GM21723 (cell line): Measurements from ENCODE around the gene TSPAN16.

ENCODE experiments used
- ATAC-seq: cut with Tn5 transposase; IDR thresholded peaks from one replicate; pipeline ENCODE4 v1.9.1; 2021; ENCODE audit warnings: mild to moderate bottlenecking, moderate library complexity; ENCODE audit not compliant: unreplicated experiment

The TSPAN16 gene

DNA sequence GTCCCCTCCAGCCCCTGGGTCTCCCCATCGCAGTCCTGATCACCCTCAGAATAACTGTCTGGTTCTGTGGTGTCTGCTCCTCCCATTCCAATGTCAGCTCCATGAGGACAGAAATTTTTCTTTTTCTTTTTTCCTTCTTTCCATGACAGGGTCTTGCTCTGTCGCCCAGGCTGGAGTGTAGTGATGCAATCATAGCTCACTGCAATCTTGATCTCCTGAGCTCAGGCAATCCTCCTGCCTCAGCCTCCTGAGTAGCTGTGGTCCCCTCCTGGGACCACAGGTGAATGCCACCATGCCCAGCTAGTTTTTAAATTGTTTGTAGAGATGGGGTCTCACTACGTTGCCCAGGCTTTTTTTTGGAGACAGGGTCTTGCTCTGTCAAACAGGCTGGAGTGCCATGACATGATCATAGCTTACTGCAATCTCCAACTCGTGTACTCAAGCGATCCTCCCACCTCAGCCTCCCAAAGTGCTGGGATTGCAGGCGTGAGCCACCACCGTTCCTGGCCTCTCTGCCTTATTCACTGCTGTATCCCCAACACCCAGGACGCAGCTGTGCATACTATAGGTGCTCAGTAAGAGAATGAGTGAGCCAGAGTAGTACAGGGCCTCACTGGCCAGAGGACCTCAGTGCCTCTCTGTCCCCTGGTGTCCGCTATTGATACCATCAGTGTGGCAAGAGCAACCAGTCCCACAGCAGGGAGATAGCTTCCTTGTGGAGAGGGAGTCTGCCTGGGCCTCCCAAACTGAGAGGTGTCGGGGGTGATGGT, 28.5 kb upstream of the TSPAN16 start:
- no peak for ATAC-seq

DNA sequence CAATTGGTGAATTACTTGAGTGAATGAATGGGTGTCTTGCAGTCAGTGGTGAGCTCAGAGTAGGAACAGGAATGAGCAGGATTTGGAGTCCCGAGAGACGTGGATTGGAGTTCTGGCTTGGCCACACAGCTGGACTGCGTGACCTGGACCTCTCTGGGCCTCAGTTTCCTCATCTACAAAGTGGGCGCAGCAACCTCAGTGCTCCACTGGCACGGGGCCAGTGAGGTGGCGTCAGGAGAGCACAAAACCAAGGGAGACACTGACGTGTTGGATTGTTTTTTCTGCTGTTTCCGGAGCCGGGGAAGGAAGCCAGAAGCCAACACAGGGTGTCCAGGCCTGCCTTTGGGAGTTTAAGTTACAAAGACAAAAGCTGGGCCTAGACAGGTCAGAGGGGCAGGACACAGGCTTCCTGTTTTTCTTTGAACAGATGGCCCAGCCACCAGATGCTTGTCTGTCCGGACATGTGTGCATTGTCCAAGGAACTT, 27.1 kb upstream of the TSPAN16 start:
- no peak for ATAC-seq

- no peak for ATAC-seq
Measured at GRCh38 chr19:11269408-11269807, 26.6 kb upstream of the TSPAN16 start.

GRCh38 chr19:11273296-11273695, 22.7 kb upstream of the TSPAN16 start:
- no peak for ATAC-seq

DNA sequence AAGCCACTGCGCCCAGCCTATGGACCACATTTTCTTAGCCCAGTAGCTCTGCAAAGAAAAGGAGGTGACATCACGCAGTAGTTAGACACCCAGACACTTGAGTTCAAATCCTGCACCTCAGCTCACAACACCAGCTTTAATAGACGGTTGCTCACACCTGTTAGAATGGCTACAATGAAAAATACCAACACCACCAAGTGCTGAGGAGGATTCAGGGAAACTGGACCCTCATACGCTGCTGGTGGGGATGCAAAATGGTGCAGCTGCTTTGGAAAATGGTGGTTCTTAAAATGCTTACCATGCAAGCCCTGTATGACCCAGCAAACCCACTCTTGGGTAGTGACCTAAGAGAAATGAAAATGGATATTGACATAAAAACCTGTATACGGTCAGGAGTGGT, 22.0 kb upstream of the TSPAN16 start:
- no peak for ATAC-seq

- no peak for ATAC-seq
Measured at GRCh38 chr19:11274533-11275086, 21.4 kb upstream of the TSPAN16 start.

- no peak for ATAC-seq
Measured at GRCh38 chr19:11278670-11279069, 17.3 kb upstream of the TSPAN16 start.

DNA sequence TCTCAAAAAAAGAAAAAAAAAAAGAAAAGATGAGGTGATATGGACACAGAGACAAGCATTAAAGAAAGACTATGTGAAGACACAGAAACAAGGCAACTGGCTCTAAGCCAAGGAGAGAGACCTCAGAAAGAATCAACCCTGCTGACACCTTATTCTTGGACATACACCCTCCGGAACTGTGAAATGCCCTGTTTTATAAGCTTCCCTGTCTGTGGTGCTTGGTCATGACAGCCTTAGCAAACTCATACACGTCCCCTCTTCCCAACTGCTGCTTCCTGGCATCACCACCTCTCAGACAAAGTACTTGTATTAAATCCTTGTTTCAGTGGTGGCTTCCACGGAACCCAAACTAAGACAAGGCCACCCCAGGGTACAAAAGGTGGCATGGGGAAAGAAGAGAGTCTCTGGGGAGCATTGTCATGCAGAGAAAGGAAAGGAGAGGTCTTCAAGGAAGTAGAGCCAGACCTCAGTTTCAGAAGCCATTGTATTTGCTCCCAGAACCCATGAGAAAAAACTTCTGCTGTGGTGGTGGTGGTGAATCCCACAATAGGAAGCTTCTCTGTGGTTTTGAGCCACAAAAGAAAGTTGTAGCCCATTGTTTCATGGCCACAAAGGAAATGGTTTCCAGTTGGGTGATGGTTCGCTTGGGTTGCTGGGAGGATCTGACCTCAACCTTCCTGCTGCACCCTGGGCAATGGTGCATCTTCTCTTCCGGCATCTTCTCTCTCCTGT, 16.3 kb upstream of the TSPAN16 start:
- no peak for ATAC-seq

GRCh38 chr19:11281356-11282049, 14.5 kb upstream of the TSPAN16 start:
- ATAC-seq, result no peak

DNA sequence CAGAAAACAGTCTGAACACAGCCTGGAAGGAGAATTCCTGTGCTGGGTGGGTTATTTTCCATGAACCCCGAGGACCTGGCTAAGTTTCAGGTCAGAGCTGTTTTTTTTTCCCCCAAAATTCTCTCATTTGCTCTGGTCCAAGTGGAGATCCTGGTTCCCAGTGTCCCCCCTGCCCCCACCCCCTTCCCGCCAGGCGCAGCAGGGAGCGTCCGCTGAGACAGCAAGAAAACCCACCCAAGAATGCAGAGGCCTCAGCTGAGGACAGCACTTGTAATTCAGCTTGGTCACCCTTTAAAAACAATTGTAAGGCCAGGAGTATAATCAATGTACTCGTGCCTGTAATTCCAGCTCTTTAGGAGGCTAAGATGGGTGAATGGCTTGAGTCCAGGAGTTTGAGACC, 11.4 kb upstream of the TSPAN16 start:
- no peak for ATAC-seq

DNA sequence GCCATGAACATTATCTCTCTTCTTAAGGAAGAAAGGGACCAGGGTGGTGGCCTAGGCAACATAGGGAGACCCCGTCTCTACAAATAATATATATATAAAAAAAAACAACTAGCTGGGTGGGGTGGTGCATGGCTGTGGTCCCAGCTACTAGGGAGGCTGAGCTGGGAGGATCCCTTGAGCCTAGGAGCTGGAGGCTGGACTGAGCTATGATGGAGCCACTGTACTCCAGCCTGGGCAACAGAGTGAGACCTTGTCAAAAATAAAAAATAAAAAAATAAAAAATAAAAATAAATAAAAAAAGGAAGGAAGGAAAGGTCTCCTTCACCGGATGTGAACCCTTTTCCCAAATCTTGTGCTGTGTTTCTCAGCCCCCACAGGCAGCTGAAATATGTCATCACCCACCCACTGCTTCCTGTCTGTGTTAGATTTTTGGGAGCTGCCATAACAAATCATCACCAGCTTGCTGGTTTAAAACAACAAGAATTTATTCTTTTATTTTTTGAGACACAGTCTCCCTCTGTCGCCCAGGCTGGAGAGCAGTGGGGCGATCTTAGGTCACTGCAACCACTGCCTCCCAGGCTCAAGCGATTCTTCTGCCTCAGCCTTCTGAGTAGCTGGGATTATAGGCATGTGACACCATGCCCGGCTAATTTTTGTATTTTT, 9.5 kb upstream of the TSPAN16 start:
- ATAC-seq, result no peak

DNA sequence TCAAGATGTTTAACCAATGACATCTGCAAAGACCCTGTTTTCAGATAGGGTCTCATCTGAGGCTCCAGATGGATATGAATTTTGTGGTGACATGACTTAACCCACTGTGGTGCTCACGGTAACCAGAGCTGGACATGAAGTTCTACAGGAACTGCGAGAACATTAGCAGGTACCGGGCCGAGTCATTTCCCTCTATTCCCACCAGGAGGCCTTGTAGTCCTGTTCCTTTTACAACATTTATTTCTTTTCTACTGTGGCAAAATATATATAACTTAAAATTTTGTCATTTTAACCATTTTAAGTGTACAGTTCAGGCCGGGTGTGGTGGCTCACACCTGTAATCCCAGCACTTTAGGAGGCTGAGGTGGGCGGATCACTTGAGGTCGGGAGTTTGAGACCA, 7.6 kb upstream of the TSPAN16 start:
- no peak for ATAC-seq

- ATAC-seq, result no peak
Measured at GRCh38 chr19:11290256-11290655, 5.7 kb upstream of the TSPAN16 start.

DNA sequence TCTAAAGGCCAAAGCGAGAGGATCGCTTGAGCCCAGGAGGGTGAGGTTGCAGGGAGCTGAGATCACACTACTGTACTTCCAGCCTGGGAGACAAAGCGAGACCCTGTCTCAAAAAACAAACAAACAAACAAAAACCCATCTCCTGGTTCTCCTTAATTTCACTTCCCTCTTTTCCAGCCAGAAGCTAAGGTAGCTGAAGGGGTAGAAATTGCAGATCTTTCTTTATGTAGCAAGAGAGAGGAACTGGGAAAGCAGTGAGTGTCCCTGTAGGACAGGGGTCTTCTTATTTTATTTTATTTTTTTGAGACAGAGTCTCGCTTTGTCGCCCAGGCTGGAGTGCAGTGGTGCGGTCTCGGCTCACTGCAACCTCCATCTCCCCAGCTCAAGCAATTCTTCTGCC, 4.5 kb upstream of the TSPAN16 start:
- ATAC-seq, result no peak

- no peak for ATAC-seq
Measured at GRCh38 chr19:11291991-11292390, 4.0 kb upstream of the TSPAN16 start.

- ATAC-seq, result no peak
Measured at GRCh38 chr19:11293433-11294389, 2.2 kb upstream of the TSPAN16 start.

DNA sequence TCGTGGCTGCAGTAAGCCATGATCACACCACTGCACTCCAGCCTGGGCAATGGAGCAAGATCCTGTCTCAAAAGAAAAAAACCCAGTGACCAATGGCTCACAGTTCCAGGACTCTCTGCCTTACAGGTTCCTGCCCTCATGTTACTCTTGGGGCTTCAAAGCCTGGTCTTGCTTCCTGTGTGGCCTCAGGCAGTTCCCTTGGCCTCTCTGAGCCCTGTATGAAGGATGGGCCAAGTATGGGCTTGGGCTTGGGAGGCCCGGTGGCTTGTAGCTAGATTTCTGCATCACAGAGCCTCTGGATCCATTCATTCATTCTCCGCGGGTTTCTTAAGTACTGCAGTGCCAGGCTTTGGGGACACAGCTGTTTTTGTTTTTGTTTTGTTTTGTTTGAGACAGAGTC, 780 bp upstream of the TSPAN16 start:
- ATAC-seq, result no peak

DNA sequence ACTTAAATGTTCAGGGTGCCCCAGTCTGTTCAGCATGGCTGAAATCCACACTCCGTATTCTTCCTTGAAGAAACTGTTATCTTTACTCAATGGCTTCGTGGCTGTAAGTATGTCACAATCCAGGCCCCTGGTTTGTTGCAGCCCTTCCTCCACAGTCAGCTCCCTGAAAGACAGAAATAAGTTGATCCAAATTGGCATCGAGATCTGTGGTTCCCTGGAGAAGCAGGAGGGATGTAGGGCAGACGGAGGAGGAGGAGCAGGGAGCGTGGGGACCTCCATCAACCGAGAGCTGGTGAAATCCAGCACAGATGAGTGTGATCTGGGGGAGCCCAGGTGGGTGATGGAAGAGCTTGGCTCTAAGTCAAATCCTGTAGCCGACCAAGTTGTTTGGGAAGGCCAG, 304 bp downstream of the TSPAN16 start:
- no peak for ATAC-seq

DNA sequence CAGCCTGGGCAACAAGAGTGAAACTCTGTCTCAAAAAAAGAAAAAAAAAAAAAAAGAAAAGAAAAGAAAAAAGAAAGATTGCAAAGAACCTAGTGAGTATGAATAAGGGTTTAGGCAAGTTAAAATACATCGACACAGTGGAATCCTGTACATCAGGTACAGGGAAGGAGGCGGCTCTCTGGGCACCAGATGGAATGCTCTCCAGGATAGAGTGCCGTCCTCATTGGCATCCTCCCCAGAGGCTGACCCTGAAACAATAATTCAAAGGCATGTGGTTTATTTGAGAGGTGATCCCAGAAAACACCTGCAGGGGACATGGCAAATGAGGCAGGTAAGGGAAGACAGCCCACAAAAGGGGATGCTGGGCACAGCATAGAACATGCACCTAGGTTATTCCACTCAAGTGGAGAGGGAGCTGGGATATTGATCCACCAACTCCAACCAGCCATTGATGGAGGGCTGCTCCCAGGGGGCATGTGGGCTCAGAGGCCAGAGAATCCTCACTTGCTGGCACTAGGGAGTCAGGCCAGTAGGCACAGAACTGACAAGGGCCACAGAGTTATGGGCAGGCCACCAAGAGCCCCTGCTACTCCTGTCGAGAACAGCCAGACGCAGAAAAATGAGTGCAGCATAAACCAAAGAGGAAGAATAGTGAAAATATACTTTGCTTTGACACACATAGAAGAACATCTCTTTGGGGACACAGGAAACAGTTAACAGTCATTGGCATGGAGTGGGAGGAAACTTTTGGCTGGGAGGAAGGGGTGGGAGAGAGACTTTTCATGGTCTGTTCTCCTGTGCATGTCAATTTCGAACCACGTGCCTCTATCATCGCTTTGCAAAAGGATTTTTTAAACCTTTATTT, 4.2 kb downstream of the TSPAN16 start:
- no peak for ATAC-seq
